RPMI8226 (cell line): ENCODE measurements around the gene PLEKHO1.
"Not testable (repeated sequence)": the region's sequence is repeated elsewhere in the genome, so short reads cannot be mapped to it uniquely, and the experiment has no call there.

Experiments
- DNase-seq: peaks from one replicate; pipeline ENCODE4 v3.0.0-alpha.2; 2015

PLEKHO1 gene, protein sequence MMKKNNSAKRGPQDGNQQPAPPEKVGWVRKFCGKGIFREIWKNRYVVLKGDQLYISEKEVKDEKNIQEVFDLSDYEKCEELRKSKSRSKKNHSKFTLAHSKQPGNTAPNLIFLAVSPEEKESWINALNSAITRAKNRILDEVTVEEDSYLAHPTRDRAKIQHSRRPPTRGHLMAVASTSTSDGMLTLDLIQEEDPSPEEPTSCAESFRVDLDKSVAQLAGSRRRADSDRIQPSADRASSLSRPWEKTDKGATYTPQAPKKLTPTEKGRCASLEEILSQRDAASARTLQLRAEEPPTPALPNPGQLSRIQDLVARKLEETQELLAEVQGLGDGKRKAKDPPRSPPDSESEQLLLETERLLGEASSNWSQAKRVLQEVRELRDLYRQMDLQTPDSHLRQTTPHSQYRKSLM

DNA sequence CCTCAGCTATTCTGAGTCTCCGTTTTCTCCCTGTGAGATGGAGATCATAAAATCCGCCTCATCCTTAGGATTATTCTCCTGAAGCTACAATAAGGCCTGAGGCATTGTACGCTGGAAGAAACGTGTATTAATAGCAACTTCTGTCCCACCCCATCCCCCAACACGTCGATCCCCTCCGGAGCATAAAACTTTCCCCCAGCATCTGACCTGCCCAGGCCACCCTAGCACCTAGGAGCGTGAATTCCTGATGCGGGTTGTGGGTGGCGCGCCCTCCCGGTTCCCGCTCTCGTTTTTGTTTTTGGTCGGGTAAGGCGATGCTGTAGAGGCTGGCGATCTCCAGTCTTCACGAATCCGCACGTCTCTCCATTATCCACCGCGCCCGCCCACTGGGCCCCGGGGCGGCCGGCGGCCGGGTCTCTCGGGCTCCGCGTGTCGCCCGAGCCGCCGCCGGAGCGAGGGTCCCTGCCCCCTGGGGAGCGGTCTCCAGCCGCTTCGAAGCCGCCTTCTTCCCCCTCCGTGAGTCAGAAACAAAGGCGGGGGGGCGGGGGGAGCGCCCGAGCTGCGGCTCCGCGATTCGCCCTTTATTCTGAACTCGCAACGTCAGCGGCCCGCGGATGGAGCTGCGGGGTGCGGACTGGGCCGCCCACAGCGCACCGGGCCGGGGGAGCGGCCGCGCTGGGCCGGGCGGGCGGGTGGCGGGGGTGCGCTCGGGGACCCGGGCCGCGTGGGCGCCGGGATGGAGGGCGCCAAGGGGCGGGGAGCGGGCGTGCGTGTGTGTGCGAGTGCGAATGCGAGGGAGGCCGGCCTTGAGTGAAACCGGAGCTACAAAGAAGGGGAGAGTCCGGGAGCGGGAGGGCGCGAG, at the start of gene PLEKHO1:
Gene PLEKHO1, plus strand, starts transcription at position 646 of the 862 bp plus-strand sequence. CDS start 342 bp downstream, outside the sequence.
- DNase-seq: peak; percentile 79

GRCh38 chr1:150102986-150103385, 46.7 kb upstream of the PLEKHO1 start:
- no peak for DNase-seq

DNA sequence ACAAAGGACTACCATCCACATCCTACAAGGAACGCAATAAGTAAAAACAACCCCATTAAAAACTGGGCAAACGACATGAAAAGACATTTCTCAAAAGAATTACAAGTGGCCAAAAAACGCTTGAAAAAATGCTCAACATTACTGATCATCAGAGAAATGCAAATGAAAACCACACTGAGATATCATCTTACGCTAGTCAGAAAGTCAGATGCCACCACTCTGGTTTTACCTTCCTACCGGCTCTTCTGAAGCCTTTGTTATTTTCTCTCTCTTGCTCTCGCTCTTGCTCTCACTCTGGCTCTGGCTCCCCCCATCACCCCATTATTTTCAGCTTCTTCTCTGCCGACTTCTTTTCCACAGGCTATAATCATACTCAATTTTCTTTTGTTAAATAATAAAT, 43.4 kb upstream of the PLEKHO1 start:
- no peak for DNase-seq

GRCh38 chr1:150109586-150109985, 40.1 kb upstream of the PLEKHO1 start:
- DNase-seq: no peak

DNA sequence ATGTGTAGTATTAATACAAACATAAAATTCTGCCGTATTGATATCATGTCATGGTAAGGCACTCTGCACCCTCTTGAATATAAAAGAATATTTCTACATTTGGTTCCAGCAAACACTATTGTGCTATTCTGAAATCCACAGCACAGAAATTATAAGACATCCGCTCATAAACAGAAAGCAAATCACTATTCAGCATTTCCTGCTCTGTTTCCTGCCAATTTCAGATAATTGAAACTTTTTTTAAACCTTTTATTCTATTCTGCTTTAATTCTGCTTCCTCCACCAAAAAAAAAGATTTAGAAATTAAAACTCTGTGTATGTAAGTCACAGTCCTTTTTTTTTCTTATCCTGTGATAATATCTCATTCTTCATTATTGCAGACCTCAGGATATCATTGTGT, 39.6 kb upstream of the PLEKHO1 start:
- DNase-seq: no peak

DNA sequence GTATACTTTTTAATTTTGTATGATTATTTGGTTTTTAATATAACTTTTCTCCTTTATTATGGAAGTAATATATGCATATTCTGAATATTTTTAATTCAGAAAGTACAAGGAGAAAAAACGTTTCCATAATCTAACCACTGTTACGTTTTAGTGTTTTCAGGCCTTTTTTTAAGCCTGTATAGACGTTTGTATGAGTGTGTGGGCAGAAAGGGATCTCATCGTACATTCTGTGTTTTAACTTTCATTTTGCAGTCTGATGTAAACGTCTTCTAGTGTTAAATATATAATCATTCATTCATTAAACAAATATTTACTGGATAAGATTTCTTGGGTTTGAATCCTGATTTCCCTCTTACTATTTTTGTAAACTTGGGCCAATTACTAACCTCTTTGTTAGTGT, 38.0 kb upstream of the PLEKHO1 start:
- DNase-seq: no peak

DNA sequence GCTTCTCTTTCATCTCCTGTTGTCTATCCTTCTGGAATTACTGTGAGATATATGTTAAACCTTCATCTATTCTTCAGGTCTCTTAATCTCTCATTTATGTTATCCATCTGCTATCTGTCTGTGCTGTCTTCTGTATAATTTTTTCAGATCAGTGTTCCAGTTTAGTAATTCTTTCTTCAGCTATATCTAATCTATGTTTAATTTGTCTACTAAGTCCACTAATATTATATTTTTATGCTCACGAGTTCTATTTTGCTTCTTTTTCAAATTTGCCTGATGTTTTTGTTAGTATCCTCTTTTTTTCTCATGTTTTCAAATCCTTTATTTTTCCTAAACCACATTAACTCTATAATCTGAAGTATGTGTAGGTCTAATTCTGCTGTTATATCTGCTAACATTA, 34.6 kb upstream of the PLEKHO1 start:
- no peak for DNase-seq

DNA sequence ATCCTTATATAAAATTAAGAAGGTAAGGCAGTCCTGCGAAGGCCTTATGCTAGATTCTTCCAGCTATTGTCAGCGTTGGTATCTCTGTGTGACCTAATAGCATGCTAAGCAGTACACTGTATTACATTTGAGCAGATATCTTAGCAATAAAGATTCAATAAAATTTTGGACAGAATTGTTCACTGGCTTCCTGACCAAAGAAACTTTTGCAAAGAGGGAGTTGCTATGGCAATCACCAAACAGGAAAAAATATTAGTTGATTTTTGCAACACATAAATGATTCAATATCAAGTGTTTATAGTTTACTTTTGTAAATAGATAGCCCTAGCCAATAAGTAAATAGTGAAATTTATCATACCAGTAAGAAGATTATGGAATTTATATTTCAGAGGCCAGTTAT, 31.0 kb upstream of the PLEKHO1 start:
- no peak for DNase-seq

- DNase-seq: no peak
Observed at GRCh38 chr1:150121236-150121862, 28.4 kb upstream of the PLEKHO1 start.

- DNase-seq: no peak
Observed at GRCh38 chr1:150126811-150127210, 22.9 kb upstream of the PLEKHO1 start.

DNA sequence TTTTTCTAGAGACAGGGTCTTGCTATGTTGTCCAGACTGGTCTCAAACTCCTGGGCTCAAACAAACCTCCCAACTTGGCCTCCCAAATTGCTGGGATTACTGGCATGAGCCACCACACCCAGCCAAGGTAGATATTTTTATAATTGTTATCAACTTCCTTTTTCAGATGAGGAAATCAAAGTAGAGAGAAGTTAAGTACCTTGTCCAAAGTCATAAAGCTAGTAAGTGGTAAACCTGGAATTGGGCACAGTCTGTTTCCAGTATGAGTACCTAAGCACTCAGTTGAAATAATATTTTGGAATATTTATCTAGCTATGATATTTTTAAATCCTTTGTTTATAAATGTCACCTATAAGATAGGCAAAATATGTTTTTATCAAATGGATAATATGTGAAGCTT, 22.3 kb upstream of the PLEKHO1 start:
- no peak for DNase-seq

- DNase-seq: no peak
Observed at GRCh38 chr1:150127868-150128267, 21.8 kb upstream of the PLEKHO1 start.

- DNase-seq: no peak
Observed at GRCh38 chr1:150132372-150132771, 17.3 kb upstream of the PLEKHO1 start.

DNA sequence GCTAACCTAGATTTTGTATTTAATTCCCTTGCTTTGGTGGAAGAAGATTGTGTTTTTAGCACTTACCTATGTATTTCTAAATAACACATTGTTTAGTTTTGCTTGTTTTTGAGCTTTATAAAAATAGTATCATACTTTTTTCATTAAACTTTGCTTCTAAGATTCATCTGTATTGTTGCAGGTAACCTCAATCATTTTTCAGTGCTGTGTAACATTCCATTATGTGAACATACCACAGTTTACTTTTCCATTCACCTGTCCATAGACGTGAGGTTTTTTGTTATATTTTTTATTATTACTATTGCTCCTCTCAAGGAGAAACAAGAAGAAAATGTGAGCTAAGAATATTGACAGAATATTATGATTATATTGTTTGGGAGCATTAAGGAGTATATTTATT, 15.2 kb upstream of the PLEKHO1 start:
- no peak for DNase-seq

- not testable (repeated sequence) for DNase-seq
Observed at GRCh38 chr1:150135400-150135799, 14.3 kb upstream of the PLEKHO1 start.

DNA sequence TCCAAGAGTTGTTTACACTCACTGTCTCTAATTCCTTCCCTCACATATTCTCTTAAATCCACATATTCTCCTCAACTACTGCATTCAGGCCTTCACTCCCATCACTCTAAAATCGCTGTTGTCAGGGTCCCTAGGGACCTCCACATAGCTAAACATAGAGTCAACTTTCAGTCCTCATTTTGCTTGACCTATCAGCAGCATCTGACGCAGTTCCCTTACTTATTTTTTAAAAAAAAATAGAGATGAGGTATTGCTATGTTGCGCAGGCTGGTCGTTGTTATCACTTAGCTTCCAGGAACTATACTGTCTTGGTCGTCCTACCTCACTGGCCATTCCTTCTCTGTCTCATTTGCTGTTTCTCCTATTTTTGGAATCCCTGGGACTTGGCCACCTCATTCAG, 11.7 kb upstream of the PLEKHO1 start:
- DNase-seq: no peak

DNA sequence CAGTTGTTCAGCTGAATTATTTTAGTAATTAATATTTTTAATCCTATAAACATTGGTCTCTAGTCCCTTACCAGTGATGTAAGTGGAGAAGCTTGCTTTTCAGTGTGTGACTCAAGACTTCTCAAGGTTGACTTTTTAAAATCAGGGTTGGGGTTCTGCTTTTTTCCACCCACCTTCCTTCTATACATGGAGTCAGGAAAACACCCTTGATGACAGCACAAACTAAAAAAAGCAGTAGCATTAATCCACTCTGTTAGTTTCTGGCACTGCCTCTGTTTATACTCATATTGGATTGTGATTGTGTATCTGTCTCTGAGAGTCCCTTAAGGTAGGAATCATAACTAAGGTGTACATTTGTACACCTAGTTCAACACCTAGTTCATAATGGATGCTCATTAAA, 8.3 kb upstream of the PLEKHO1 start:
- DNase-seq: no peak

DNA sequence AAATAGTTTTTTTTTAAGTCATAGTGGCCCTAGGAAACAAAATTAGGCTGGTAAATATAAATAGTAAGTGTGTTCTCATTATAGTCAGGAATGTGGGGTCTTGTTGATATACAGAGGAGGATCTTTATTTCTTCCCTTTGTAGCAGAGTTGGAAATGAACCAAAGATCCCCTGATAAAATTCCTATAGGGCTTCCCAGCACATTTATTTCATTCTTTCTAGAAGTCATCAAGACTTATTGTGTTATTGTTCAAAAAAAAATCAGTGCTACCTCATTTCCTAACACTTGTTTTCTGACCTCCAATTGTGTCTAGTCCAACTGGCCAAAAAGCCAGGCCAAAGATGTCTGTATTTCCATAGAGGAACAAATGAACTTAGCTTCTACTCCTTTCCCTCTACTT, 7.6 kb upstream of the PLEKHO1 start:
- no peak for DNase-seq

DNA sequence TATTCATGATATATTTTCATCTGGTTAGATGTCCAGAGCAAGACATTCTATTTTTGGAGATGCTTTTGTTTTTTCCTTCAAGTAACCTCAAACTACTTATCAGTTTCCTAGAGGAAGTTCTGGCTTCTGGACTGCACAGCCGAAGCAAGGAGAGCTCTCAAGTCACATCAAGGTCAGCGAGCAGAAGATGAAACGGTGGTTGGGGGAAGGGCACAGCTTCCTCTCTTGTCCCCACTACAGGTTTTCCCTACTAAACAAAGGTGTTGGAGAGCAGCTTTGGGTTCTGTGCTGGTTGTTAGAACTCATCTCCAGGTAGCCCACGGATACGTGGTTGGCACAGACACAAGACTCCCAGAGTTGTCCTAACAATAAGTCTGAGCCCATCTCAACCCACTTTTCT, 5.1 kb upstream of the PLEKHO1 start:
- DNase-seq: no peak

DNA sequence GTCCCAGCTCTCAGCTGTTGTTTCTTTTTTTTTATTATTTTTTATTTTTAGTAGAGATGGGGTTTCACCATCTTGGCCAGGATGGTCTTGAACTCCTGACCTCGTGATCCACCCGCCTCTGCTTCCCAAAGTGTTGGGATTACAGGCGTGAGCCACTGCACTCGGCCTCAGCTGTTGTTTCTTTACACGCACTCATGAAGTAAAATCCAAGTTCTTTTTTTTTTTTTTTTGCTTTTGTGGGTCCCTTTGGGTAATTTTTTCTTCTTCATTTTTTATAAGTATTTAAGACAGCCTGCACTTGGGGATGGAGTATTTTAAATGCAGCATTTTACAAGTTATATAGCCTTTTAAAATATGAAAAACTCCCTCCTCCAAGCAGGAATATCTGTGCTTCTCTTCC, 3.7 kb upstream of the PLEKHO1 start:
- DNase-seq: not testable (repeated sequence)

GRCh38 chr1:150146849-150147542, 2.7 kb upstream of the PLEKHO1 start:
- DNase-seq: no peak

DNA sequence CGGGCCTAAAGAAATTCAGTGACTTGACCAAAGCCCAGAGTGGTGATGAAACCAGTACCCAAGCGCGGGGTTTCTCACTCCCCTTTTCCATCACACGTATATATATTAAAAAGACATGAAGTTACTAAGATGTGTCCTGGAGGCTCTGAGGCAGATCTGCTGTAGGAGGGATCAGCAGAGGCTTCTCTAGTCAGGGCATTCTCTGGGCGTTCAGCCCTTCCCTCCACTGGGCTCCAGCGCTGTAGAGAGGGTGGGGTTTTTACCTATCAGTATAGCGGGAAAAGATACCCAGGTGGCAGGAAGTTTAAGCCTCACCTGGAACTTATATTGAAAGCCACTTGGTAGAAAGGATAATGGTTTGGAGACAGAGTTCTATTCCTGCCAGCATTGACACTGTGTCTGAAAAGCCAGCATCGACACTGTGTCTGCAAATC, 862 bp upstream of the PLEKHO1 start:
- no peak for DNase-seq
